ENCODE measurements around the gene UTF1.
"Not testable (repeated sequence)": the region's sequence is repeated elsewhere in the genome, so short reads cannot be mapped to it uniquely, and the experiment has no call there.

UTF1 gene

DNA sequence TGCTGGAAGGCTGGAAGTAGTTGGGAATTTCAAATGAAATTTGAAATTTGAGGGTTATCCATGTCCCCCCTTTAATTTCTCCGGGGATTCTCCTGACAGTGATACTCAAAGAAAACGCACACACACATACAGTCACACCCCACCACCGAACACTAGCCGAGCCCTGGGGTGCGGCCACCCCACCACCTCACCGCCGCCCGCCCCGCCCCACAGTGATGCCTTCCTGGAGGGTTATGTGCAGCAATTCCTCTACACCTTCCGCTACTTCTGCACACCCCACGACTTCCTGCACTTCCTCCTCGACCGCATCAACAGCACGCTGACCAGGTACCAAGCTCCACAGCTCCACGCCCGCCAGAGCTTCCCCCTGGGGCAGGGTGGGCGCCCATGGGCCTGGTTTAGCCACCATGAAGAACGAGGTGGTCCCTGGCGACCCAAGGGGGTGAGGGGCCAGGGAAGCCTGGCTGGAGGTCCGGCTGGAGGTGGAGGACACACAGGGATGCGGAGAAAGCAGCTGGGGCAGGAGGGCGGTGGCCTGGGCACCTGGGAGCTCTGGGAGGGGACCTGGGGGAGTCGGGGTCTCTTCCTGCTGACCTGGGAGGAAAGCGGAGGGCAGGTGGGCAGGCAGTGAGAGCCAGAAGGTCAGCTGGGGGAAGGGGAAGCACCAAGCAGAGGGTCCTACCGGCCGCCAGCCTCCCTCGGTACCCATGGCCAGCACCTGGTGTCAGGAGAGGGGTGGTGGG is 19.4 kb upstream of the UTF1 start:
- no peak for DNase-seq

DNA sequence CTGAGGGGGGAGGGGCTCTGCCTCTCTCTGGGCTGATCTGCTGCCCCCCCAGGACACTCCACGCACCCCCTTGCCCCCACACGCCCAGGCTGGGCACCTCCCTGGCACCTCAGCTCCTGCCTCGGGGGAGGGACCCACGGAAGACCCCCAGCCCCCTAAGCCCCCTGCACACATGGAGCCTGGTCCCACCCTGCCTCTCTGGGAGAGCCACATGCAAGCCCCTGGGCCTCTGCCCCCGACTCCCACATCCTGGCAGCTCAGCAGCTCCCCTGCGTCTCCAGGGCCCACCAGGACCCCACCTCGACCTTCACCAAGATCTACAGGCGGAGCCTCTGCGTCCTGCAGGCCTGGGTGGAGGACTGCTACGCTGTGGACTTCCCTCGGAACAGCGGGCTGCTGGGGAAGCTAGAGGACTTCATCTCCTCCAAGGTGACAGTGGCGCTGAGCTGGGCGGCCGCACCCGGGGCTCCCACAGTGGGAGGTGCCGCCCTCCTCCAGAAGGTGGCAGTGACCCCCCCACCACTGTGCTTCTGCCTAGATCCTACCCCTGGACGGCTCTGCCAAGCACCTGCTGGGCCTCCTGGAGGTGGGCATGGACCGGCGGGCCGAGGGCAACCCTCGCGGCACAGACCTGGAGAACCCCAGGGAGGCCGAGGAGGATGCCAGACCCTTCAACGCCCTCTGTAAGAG is 18.7 kb upstream of the UTF1 start:
- no peak for DNase-seq

DNA sequence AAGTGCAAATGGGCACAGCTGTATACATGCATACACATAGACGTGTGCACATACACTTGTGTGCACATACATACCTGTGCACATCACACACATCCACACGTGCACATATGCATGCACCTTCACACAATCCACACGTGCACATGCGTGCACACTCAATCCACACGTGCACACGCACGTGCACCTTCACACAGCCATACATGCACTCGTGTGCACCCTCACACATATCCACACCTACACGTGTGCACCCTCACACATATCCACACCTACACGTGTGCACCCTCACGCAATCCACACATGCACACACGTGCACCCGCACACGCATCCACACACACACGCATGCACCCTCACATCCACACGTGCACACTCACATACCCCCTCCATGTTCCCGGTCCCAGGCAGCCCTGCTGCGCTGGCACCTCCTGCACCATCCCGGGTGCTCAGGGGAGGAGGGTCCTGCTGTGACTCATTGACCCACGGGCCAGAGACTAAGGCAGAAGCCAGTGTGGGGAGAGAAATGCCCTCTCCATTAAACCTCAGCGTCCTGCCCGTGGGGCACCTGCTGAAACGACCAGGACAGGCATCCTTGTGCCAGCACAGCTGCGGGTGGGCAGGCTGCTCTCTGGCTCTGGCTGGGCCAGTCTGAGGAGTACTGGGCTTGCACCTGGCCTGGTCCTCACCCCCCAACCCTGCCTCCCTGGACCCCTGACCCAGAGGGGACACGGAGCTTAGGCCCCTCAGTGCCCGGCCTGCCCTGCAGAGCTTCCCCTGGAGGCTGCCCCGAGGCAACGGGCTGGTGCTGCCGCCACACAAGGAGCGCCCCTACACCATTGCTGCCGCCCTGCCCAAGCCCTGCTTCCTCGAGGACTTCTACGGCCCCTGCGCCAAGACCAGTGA is 17.8 kb upstream of the UTF1 start:
- DNase-seq = no peak

DNA sequence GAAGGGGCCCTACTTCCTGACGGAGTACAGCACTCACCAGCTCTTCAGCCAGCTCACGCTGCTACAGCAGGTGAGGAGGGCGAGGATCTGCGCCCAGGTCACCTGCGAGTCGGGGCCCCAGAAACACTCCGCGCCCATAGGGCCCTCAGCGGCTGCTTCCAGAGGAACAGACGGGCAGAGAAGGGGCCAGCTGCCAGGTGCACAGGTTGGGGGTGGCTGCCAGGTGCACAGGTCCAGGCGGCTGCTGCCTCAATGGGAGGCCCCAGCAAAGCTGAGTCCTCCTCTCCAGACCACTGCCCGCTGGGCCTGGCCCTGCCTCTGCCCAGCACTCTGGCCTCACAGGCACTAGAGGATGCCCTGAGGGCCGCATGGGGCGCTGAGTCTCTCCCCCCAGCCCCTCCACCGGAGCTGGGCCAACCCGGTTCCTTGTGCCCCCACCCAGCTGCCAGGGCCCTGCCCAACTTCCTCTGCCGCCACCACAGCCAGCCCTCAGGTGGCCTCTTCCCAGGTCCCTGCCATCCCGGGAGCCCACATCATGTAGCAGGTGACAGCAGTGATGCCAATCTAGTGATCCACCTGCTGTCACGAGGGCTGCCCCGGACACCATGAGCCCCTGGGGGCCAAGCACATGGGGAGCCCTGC is 17.0 kb upstream of the UTF1 start:
- DNase-seq = no peak

DNA sequence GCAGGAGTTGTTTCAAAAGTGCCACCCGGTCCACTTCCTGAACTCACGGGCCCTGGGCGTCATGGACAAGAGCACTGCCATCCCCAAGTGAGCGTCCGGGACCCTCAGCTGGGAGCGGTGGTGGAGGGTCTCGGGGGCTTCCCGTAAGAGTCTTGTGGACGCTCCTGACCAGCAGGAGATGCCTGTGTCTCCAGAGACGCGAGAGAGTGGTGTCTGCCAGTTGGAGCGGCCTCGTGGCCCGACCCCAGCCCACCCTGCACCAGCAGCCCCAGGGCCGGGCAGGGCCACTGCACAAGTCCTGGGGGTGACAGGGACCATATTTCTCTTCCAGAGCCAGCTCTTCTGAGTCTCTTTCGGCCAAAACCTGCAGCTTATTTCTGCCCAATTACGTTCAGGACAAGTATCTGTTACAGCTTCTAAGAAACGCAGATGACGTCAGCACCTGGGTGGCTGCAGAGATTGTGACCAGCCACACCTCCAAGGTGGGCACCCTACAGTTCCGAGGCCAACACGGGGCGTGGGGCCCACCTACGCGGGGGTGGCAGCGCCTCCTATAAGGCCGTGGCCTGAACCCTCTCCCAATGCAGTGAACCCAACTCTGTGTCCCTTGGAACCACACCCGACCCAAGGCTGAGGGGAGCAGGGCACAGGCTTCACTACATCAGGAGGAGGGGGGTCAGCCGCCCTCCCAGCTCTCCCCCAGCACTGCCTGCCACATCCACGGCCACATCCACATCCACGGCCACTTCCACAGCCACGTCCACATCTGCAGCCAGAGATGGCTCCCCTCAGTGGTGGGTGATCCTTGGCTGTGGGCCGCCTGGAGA is 16.2 kb upstream of the UTF1 start:
- DNase-seq = no peak

DNA sequence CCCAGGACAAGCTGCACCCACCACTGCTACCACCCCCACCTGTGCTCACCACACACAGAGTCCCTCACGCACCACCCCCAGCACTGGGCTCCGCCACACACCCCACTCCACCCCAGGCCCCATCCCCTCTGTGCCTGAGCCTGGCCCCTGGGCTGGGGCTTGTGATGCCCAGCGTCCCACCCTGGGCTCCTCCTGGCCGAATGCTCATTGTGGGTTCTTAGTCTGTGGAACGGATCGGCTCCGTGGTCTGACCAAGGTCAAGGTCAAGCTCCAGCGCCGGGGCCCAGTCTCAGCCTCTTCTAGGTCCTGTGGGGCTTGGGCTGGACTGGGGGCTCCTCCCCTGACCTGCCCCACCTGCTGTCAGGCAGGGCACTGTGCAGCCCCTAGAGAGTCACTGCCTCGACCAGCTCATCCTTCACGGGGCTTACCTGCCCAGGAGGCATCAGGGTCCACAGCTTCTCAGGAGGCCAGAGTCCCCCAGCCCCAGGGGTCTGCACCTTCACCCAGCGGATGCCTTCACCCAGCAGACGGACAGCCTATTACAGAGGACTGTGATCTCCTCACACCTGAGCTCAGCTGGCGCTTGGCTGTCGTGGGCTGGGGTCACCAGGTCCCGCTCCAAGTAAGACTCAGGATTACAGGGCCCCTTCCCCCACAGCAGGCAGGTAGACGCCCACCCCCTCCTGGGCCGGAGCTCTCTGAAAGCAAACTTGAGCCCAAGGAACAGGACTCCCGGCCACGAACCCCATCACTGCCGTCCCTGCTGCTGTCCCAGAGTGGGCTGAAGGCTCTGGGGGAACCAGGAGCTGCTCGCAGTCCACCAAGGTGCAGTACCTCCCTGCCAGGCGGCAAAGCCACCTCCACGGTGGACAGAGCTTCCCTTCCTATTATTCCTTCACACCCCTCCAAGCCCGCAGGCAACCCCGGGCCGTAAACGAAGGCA is 15.3 kb upstream of the UTF1 start:
- DNase-seq = no peak

DNA sequence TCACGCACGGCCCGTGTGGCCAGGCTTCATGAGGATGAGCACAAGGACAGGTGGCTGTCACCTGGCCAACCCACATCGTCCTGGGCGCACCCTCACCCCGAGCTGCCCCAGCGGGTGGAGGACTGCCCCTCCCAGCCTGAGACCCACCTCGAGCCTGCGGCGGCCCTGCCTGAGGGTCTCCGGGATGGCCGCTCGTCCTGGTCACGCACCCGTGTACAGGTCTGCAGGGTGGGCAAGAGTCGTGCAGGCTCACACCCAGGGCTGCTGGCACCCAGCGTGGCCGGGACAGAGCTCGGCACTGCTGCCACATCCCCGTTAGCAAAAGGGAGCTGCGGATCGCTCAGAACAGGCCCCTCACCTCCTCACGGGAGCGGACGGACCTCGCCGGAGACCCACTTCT is 14.4 kb upstream of the UTF1 start:
- DNase-seq = no peak

DNA sequence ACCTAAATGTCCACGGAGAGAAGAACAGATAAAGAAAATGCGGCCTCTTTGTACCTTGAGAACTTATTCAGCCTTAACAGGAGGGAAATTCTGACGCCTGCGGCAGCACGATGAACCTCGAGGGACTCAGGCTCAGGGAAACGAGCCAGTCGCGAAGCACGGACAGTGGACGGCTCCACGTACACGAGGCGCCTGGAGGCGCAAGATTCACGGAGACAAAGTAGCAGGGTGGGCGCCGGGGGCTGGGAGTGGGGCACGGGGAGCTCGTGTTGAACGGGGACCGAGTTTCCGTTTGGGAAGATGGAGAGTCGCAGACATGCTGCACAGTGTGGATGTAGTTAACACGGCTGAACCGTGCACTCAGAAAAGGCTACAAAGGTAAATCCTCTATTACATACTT is 13.2 kb upstream of the UTF1 start:
- DNase-seq = no peak

DNA sequence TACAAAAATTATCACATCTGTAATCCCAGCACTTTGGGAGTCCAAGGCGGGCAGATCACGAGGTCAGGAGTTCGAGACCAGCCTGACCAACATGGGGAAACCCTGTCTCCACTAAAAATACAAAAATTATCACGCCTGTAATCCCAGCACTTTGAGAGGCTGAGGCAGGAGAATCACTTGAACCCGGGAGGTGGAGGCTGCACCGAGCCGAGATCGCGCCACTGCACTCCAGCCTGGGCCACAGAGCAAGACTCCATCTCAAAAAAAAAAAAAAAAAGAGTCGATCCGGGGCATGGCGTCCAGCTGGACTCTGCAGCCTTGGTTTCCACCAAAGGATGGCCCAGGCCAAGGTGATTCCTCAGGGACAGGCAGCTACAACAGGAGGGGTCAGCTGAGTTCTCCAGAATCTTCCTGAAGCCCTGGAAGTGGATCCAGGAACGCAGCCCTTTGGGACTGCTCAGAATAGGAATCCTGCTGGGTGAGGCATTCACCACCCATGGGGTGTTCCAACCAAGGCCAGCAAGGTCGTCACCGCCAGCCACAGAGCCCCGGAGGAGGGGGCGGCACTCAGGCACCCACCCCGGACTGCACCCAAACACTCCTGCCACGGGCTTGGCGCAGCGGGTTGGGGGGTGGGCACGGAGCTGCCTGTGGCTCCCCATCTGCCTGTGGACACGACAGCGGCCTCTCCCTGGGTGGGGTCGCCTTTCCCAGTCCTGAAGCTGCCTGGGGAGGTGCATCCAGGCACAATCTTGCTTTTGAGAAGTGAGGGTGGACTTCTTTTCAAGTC is 12.0 kb upstream of the UTF1 start:
- DNase-seq = no peak

DNA sequence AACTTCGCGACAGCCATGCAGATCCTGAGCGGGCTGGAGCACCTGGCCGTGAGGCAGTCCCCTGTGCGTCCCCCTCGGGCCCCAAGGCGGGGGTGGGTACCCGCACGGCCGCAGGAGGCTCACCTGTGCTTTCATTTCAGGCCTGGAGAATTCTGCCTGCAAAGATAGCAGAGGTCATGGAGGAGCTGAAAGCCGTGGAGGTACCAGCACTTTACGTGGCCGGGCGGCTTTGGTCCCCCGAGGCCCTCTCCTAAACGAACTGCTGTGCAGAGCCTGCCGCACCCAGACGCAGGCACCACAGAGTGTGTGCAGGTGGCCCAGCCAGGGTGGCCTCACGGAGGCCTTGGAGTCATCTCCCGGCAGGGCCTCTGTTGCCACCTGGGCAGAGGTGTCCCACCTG is 11.1 kb upstream of the UTF1 start:
- DNase-seq = no peak

DNA sequence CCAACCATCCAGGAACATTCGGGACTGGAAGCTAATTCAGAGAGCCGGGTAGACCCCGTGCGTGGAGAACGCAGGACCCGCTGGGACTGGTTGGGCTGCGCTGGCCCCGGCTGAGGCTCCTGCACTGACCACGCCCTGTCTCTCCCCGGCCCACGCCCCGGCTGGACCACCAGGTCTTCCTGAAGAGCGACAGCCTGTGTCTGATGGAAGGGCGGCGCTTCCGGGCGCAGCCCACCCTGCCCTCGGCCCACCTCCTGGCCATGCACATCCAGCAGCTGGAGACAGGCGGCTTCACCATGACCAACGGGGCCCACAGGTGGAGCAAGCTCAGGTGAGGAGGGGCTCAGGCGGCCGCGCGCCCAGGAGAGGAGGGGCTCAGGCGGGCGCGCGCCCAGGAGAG is 10.2 kb upstream of the UTF1 start:
- no peak for DNase-seq

DNA sequence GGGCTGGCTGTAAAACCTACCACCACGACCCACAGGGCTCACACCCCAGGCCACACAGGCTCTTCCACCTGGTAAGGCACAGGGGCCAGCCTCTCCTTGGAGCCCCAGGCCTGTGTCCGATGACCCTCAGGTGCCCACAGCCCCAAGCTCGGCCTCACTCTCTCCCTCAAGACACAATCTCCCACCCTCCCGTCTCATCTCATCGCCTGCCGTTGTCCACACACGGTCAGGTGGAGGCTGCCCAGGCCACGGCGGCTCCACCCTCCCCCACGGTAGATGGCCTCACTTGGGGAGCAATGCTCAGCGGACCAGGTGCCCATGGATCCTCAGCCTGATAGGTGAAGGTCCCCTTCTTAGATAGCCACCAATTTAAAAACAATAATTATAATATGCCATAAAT is 8.7 kb upstream of the UTF1 start:
- no peak for DNase-seq

DNA sequence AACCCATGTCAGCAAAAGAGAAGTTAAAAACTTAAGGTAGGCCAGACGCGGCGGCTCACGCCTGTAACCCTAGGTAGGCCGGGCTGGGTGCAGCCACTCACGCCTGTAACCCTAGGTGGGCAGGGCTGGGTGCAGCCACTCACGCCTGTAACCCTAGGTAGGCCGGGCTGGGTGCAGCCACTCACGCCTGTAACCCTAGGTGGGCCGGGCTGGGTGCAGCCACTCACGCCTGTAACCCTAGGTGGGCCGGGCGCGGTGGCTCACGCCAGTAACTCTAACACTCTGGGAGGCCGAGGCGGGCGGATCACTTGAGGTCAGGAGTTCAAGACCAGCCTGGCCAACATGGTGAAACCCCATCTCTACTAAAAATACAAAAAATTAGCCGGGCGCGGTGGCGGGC is 8.3 kb upstream of the UTF1 start:
- not testable (repeated sequence) for DNase-seq

DNA sequence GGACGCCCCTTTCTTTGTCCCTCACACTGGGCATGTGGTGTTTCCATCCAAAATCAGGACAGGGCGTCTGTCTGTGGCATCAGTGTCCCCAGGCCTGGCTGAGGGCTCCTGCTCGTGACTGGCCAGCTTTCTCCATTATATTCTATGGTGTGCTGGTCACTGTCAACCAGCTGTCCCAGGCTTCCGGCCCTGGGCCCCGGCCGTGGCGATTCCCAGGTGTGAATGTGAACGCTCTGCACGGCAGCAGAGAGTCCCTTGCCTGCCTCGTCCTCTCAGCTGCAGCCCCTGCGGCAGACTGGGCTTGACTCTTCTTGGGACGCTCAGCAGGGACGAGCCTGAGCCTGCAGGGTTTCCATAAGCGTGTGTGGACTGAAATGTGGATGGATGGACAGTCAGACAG is 5.9 kb upstream of the UTF1 start:
- no peak for DNase-seq

DNA sequence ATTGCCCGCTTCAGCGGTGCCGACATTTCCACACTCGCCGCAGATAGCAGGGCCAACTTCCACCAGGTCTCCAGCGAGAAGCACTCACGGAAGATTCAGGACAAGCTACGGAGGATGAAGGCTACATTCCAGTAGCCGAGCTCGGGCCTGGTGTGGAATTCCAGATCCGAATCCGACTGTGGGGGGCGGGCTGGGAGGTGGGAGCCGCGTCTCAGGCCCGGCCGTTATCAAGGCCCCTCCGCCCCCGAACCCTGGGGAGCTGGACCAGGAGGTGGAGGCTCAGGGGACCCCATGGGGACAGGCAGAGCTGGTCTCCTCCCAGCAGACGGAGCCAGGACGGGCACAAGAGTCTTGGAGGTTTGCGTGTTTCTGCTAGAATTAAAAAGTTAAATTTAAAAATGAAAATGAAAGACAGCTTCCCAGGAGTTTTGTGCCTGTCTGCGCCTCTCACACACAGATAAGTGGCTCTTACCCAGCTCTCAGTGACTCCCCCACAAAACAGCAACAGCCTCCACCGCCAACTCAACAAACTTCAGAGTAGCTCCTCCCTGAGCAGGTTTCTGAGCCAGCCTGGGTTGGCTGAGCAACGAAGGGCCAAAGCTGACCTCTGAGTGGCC is 5.2 kb upstream of the UTF1 start:
- no peak for DNase-seq

DNA sequence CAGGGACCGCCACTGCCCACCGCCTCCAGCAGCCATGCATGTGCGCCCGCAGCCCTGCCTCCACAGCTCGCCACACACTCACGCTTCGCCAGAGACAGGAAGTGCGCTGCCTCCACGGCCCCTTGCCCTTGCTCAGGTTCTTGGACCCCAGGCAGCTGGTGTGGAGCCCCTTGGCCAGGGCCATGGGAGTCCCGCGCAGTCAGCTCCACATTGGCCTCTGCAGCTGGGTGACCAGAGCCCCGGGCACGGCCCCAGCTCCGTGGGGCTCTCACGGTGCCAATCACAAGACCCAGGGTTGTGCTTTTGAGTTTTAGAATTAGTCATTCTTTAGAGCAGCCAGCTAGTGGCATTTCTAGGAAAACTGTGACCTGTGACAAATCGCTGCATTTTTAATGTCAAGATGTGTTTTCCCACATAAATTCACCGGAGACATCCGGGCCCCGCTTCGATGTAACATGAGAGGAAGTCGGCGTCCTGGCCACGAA is 4.3 kb upstream of the UTF1 start:
- DNase-seq = no peak

DNA sequence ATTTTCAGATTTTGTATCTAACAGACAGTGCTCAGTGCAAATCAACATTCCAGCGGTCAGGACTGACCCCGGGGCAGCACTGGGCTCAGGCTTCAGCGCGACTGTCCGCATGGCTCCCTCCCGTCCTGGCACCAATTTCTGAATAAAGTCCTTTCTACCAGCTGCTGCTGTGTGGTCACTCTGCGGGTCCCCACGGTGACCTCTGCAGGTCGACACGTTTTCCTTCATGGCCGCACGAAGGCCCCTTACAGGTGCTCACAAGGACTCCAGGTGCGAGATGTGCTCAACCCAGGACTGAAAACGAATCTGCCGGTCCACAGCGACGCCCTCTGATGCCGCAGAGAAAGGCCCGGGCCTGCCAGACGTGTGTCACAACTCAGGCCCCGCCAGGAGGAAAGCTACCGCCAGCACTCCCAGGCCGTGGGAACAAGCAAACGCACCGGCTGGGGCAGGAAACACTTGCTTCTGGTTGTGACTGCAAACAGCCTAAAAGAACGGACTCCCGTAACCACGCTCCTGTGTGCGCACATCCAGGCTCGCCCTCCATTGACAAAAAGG is 3.7 kb upstream of the UTF1 start:
- no peak for DNase-seq

DNA sequence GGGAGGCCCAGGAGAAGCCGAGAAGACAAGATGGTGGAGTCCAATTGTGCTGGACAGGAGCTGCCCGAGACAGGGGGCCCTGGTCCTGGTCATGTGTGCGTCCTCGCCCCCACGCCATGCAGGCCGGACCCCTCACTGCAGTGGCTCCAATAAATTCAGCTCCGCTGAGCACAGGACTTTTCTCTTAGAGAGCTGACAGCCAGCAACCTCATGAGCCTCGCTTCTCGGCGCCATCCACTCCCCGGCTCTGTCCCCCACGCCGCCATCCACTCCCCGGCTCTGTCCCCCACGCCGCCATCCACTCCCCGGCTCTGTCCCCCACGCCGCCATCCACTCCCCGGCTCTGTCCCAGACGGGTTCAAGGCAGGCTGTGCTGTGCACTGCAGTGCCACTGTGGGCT is 2.8 kb upstream of the UTF1 start:
- DNase-seq = no peak

DNA sequence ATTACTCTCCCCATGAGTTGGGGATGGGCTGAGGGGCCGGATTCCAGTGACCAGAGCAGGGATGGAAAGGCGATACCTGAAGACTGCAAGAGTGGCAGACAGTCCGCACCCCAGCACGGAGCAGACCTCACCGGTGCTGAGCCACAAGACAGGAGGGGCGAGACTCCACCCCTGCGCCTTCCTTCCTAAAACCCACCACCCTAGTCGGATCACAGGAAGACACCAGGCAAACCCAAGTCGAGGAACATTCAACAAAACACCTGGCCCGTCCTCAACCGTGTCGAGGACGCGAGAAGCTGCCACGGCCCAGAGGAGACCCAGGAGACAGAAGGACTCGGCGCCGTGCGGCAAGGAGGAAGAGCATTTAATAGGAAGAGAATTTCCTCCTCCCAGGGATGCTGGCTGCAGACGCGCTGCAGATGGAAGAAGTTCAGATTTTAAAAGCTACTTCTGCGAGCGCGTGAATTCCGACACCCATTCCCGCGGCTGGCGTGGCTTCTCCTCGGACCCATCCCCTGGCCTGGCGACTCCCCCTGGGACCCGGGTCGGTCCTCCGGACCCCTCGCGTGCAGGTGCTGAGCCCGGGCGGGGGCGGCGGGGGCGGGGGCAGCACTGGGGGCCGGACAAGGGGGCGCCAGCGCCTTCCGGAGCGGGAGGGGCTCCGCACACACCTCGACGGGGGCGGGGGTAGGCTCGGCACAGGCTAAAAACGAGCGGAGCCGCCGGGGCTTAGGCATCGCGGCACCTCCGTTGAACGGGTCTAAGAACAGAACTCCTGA is 563 bp upstream of the UTF1 start:
- no peak for DNase-seq

Data from NCI-H446 treated with DMSO at 0.1 percent for 48 hours (cell line).